ENCODE measurements around the gene GPN1.

DNA sequence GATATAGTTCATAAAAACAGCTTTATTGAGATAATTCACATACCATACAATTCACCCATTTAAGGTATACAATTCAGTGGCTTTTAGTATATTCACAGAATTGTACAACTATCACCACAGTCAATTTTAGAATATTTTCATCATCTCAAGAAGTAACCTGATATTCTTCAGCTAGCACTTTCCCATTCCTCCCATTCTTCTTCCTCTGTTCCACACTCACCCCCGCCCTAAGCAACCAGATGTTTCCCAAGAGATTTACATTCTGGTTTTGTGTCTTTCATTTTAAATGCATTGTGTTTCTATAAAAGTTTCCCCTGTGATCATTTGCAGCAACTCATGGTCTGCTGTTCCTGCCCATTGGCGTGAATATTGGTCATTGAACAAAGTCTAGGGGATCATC lies 5.4 kb downstream of the GPN1 start:
- no peak for TF ChIP-seq CTCF (IDR thresholded peaks at IDR 0.05)
- TF ChIP-seq BHLHE40 (IDR thresholded peaks at IDR 0.05; ENCODE audit: low read depth, low read length): no peak
- TF ChIP-seq CHD4 (IDR thresholded peaks at IDR 0.05; ENCODE audit: borderline replicate concordance): no peak
- TF ChIP-seq NR3C1 (IDR thresholded peaks at IDR 0.05): no peak
- TF ChIP-seq, protein P1, sequence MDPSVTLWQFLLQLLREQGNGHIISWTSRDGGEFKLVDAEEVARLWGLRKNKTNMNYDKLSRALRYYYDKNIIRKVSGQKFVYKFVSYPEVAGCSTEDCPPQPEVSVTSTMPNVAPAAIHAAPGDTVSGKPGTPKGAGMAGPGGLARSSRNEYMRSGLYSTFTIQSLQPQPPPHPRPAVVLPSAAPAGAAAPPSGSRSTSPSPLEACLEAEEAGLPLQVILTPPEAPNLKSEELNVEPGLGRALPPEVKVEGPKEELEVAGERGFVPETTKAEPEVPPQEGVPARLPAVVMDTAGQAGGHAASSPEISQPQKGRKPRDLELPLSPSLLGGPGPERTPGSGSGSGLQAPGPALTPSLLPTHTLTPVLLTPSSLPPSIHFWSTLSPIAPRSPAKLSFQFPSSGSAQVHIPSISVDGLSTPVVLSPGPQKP (IDR thresholded peaks at IDR 0.05; ENCODE audit: low read depth, low read length): no peak
- no peak for TF ChIP-seq POLR2A (IDR thresholded peaks at IDR 0.05; ENCODE audit: low read length)
- TF ChIP-seq CEBPB (IDR thresholded peaks at IDR 0.05): no peak
- no peak for TF ChIP-seq USF2 (IDR thresholded peaks at IDR 0.05)
- no peak for TF ChIP-seq RARB (CRISPR knock-in tag; IDR thresholded peaks at IDR 0.05)
- no peak for TF ChIP-seq TP53 (CRISPR knock-in tag; IDR thresholded peaks at IDR 0.05)
- no peak for TF ChIP-seq ZC3H11A (IDR thresholded peaks at IDR 0.05)
- TF ChIP-seq CBX8 (IDR thresholded peaks at IDR 0.05): no peak

All from A549 (cell line).